GM19351 (cell line): ENCODE measurements around the gene HIRA.

Source experiments
- ATAC-seq: cut with Tn5 transposase; IDR thresholded peaks from one replicate; pipeline ENCODE4 v1.9.1; 2021; ENCODE audit warnings: mild to moderate bottlenecking, moderate library complexity; ENCODE audit not compliant: unreplicated experiment

HIRA gene

GRCh38 chr22:19412478-19412877 lies 19.1 kb downstream of the HIRA start:
- no peak for ATAC-seq

- no peak for ATAC-seq
Observed at GRCh38 chr22:19411690-19412045, 19.9 kb downstream of the HIRA start.

GRCh38 chr22:19410941-19411689 lies 20.4 kb downstream of the HIRA start:
- no peak for ATAC-seq

GRCh38 chr22:19407649-19408606 lies 23.6 kb downstream of the HIRA start:
- ATAC-seq, result no peak

DNA sequence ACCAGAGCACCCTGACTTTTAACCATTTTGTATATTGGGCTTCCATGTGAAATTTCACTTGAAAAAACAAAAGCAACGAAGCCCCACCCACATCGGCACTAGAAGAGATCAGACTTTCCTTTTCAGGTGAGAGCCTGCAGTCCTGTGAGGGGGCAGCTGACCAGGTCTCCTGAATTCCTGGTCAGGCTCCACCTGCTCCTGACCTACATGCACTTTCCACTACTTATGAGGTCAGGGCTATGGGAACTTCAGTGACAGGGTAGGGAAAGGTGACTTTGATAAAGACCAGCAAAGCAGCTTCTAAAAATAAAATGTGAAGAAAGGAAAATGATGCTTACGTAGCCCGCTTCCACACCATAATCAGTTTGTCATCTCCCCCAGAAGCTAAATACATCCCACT lies 24.7 kb downstream of the HIRA start:
- ATAC-seq, result no peak

DNA sequence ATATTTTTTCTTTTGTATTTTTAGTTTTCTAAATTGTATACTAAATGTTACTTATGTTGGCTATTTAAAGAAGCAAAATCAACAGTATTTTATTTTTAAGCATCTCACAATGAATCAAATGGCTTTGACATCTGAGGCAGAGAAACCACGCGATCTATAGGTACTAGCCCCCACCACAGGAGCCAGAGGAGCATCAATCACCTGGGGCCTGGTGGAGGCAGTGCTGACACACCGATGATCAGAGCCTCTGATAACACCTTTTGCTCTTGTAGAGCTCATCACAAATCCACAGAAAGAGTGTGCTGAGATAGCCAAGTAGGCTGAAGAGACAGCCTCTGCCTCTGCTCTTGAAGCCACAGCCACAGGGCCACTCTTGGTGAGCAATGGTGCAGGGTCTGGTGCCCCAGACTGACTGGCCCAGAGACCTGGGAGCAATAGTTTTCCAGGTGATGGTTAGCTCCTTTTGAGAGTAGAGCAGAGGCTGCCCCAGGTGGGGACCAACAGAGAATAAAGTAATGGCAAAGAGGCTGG lies 25.2 kb downstream of the HIRA start:
- ATAC-seq, result no peak

DNA sequence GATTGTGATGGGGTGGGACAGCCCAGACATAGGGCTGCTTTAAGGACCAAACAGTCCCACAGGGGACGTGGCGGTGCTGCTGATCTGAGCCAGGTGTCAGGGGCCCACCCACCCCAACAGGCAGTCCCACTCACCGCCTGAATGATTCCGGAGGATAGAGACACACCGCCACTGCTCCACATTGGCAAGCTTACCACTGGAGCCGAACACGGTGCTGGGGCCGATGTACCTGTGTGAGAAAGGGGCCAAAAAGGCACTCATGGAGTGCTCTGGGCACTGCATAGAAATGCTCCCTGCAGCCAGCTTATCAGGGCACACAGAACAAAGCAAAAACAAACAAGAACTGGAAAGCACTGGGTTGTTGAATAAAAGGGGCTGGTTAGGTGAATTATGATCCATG lies 25.9 kb downstream of the HIRA start:
- ATAC-seq, result no peak

DNA sequence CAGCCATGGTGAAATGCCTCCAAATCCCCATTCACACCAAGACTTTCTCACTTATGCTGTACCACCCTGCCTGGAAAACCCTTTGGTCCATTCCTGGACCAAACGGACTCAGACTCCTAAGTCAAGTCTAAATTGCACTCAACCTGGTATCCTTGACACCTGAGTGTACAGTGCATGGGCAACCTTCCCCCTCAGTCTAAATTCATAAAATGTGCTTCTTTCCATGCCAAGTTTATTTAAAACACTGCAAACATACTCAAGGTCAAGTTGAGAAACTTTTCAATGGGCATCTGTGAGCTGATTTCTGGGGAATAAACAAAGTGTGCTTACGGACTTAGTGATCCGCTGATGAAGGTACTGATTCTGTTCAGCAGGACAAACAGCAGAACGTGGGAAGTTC lies 26.4 kb downstream of the HIRA start:
- no peak for ATAC-seq

DNA sequence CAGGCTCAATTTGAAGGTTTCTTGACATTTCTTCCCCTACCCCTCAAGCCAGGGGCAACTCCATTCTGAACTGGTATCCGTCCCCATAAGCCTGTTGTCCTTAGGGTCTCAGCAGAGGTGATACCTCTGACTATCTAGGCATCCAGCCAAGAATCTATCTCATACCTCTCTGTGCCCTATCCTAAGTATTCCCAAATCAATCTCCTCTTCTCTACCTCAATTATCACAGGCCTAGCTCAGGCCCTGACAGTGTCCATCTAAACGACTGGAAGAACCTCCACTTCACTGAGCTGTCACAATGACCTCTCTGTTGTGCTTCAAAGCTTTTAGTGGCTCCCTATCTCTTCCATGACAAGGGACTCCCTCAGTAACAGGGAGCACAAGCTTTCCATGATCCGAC lies 26.9 kb downstream of the HIRA start:
- ATAC-seq, result no peak

DNA sequence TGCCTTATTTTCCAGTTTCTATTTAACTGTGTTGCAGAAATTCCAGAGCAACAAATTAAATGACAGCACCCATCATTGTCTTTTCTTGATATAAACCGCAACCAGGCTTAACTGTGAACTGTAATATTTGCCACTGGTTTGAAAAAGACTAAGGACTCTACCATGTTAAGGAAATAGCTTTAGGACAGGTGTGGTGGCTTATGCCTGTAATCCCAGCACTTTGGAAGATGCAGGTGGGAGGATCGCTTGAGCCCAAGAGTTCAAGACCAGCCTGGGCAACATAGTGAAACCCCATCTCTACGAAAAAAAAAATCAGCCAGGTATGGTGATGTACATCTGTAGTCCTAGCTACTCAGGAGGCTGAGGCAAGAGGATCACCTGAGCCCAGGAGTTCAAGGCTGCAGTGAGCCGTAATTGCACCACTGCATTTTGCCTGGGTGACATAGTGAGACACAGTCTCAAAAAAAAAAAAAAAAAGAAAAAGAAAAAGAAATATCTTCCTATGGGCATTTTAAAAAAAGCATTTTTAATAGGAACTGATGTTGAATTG lies 28.8 kb downstream of the HIRA start:
- ATAC-seq, result no peak

DNA sequence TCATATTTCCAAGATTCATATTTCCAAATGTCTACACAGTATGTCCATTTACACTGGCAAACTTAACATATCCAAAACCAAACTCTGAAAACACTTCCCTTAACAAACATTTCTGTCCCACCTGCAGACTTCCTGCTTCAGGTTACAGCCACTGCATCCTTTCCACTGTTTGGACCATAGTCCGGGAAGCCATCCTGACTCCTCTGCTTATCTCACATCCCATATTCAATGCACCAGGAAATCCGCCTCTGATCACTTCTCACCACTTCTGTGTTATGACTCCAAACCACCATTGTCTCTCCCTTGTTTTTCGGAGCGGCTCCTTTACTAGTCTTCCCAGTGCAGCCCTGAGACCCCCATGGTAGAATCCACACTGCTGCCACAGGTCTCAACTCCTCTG lies 30.1 kb downstream of the HIRA start:
- no peak for ATAC-seq

DNA sequence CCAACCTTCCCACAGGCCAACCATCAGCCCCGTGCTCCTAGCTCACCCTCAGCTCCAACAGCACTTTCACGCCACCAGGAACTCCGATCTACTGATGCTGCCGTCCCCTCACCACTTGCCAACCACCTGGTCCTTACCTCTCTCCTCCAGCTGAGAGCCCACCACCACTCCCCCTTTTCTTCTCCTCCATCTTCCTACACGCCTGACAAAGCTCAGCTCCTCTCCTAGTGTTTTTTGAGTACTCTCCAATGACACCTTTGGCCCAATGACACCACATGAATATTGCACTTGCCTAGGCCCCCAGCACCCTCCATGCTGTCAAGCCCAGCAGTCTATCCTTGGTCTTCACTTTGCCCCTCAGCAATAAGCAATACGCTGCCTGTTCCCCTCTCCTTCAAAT lies 30.7 kb downstream of the HIRA start:
- ATAC-seq, result no peak

GRCh38 chr22:19398652-19399051 lies 32.9 kb downstream of the HIRA start:
- no peak for ATAC-seq

GRCh38 chr22:19398206-19398605 lies 33.3 kb downstream of the HIRA start:
- ATAC-seq, result no peak

- ATAC-seq, result no peak
Observed at GRCh38 chr22:19397734-19398104, 33.8 kb downstream of the HIRA start.

- no peak for ATAC-seq
Observed at GRCh38 chr22:19396934-19397733, 34.4 kb downstream of the HIRA start.

DNA sequence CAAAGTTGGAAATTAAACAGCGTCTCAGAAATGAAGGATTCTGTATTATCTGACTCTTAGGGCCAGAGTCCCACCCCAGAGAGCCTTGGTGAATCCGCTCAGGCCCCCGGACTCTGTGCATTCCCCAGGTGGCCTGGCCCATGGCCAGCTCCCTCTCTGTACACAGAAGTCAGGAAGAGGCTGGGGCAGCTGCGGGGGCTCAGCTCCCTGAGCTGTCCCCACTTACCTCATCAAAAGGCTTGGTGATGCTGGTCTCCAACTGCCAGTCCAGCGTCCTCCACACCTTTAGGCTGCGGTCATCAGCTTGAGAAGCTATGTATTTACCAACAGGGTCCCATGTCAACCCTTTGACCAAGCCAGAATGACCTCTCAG lies 35.0 kb downstream of the HIRA start:
- no peak for ATAC-seq

GRCh38 chr22:19395276-19395675 lies 36.3 kb downstream of the HIRA start:
- no peak for ATAC-seq

DNA sequence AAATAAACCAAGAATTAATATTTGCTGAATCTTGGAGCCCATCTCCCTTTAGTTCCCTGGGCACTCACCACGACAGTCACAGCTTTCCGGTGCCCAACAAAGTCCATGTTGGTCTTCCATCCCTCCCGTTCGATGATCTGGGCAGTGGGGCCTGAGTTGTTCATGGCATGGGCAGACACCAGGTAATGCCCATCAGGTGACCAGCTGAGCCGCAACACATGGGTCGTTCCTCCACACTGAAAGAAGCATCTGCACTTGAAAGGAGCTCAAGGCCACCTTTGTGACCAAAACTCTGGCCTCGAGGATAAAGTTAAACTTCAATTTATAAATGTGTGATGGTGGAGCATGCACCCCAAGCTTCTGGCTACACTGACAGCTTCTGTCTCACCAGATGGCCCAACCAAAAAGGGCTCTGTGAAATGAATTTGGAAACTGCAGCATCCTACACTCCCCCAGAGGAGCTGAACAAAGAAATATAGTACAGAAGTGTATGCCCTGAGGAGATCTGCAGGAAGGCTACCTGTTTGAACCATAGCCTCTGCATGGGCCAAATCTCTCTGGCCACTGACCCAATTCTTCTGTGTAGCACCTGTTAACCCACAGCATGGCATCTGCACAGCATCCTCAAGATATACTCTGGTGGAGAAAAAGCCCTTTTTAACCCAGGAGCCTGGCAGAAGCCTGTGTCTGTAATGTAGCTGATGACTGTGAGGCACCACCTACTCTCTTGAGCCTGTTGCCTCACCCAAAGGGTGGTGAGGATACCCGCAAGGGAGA lies 37.1 kb downstream of the HIRA start:
- no peak for ATAC-seq

DNA sequence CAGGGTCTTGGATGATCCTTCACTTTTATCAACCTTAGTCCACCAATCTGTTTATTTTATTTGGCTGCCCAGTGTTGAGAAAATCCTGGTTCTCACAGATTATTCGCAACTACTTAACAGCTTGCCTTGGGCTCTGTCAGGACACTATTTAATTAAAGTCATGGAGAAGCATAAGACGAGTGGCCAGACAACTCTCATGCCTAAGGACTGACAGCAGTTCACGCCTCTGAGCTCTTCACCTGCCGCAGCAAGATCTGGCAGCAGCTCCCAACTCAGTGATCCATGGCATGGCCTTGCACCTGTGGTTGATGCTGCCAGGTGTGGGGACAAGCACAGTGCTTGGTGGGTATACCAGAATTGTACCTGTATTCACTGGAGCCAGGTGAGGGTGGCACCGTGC lies 37.8 kb downstream of the HIRA start:
- ATAC-seq, result no peak
